Smooth muscle cell (in vitro differentiated cells): ENCODE data around the gene CDK6. TPM values are rescaled to one million over a fixed set of nuclear protein-coding genes. Genes with fewer than 3 reads are reported as not detected.

Experiments used
- DNase-seq: peaks from one replicate; lab custom pipeline; 2025; ENCODE audit not compliant: unreplicated experiment; lab: John Stamatoyannopoulos, UW
- H2AFZ ChIP-seq: fragments of 200-600 bp; sonication (generic); 2 replicates; pipeline ENCODE4 v1.6.0; 2016; ENCODE audit warnings: antibody characterized with exemption, low read depth, mild to moderate bottlenecking
- H3F3A ChIP-seq: fragments of 200-600 bp; sonication (generic); 2 replicates; pipeline ENCODE4 v1.6.0; 2017; ENCODE audit warnings: antibody characterized with exemption, low read depth
- H3K27ac ChIP-seq: fragments of 200-600 bp; sonication (generic); 2 replicates; pipeline ENCODE4 v1.5.1; 2016; ENCODE audit warnings: low read depth, mild to moderate bottlenecking
- H3K27me3 ChIP-seq: fragments of 200-600 bp; sonication (generic); 2 replicates; pipeline ENCODE4 v1.6.1; 2016; ENCODE audit warnings: low read depth, mild to moderate bottlenecking
- H3K36me3 ChIP-seq: fragments of 200-600 bp; sonication (generic); 2 replicates; pipeline ENCODE4 v1.5.1; 2016; ENCODE audit warnings: low read depth
- H3K4me1 ChIP-seq: fragments of 200-600 bp; sonication (generic); 2 replicates; pipeline ENCODE4 v1.5.1; 2016; ENCODE audit warnings: low read depth
- H3K4me2 ChIP-seq: fragments of 200-600 bp; sonication (generic); 2 replicates; pipeline ENCODE4 v1.6.0; 2016; ENCODE audit warnings: mild to moderate bottlenecking
- H3K4me3 ChIP-seq: fragments of 200-600 bp; sonication (generic); 2 replicates; pipeline ENCODE4 v1.5.1; 2016; ENCODE audit warnings: mild to moderate bottlenecking
- H3K79me2 ChIP-seq: fragments of 200-600 bp; sonication (generic); 2 replicates; pipeline ENCODE4 v1.6.0; 2016; ENCODE audit warnings: low read depth, mild to moderate bottlenecking
- H3K9ac ChIP-seq: fragments of 200-600 bp; sonication (generic); 2 replicates; pipeline ENCODE4 v1.6.0; 2016; ENCODE audit warnings: low read depth
- H3K9me3 ChIP-seq: fragments of 200-600 bp; sonication (generic); replicated peaks from 2 replicates; pipeline ENCODE4 v1.5.1; 2016; ENCODE audit warnings: low read depth
- H4K20me1 ChIP-seq: fragments of 200-600 bp; sonication (generic); 2 replicates; pipeline ENCODE4 v1.6.0; 2016; ENCODE audit warnings: low read depth
- CTCF ChIP-seq: fragments of 200-600 bp; sonication (generic); IDR thresholded peaks from 2 replicates; pipeline ENCODE4 v1.5.1; 2017; ENCODE audit warnings: borderline replicate concordance, mild to moderate bottlenecking, antibody characterized with exemption; ENCODE audit not compliant: insufficient read depth, poor library complexity, severe bottlenecking
- WGBS: methylation state at CpG from one replicate; pipeline ENCODE4 v1.1.7; 2016; ENCODE audit warnings: low lambda C conversion rate; 5-methylcytosine and 5-hydroxymethylcytosine counted together
- polyA plus RNA-seq: library from polyadenylated mRNA; unstranded; fragments of >200 nt; fragmentation: Nextera tagmentation; extraction: Ambion mirVana; gene quantifications from 2 replicates; pipeline ENCODE4 v1.2.1, GENCODE V29; 2016
- total RNA-seq: library from RNA; depleted of rRNA; stranded (reverse); fragments of >200 nt; gene quantifications from 2 replicates; pipeline ENCODE4 v1.2.3, GENCODE V29; 2014

The CDK6 gene
- total and polyA plus RNA-seq, 2 experiments from 2014 or later, result 34.2 to 99.2 TPM

DNA sequence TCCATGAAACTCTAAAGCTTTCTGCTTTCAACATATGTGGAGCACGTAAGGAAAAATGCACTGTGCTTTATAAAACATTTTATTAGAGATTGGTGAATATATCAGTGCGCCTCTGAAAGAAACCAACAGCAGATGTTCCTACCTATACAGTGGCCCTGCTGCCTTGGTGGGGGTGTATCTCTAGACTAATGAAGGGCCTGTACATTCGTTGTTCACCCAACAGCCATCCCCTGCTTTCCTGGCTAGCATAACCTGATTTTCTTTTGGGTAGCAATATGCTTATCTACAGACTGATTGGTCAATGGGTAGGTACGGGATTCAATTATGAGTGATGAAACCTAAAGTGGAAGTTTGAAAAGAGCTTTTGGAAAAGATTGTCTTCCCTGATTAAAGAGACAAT lies 126.5 kb downstream of the CDK6 start:
- no peak for TF ChIP-seq CTCF
- H3K27ac ChIP-seq, result no peak overlapping the region
- H4K20me1 ChIP-seq, result peaks cover 2% of the 10 kb centered on the region
- peaks cover 67% of the 10 kb centered on the region for H3K79me2 ChIP-seq
- no peak overlapping the region for H2AFZ ChIP-seq
- no peak overlapping the region for H3K4me2 ChIP-seq
- peaks cover 3% of the 10 kb centered on the region for H3K36me3 ChIP-seq
- DNase-seq, result no peak
- no peak overlapping the region for H3K9ac ChIP-seq
- H3K4me3 ChIP-seq, result no peak overlapping the region
- H3K27me3 ChIP-seq, result no peaks in the 10 kb centered on the region
- 90% methylated on average over 4 of the region's 4 CpGs for WGBS
- H3K9me3 ChIP-seq, result no peaks in the 10 kb centered on the region
- H3F3A ChIP-seq, result peaks cover 4% of the 10 kb centered on the region
- H3K4me1 ChIP-seq, result no peaks in the 10 kb centered on the region

- Histone ChIP-seq H3K36me3 (peaks cover 3% of the 10 kb centered on the region), H3K27ac (no peak overlapping the region), H2AFZ (no peak overlapping the region), H3K79me2 (peaks cover 67% of the 10 kb centered on the region), H3K9ac (no peak overlapping the region), H3K4me1 (no peaks in the 10 kb centered on the region), H3K4me3 (no peak overlapping the region), H3K27me3 (no peaks in the 10 kb centered on the region), H3F3A (peaks cover 4% of the 10 kb centered on the region), H4K20me1 (no peaks in the 10 kb centered on the region), H3K9me3 (no peaks in the 10 kb centered on the region), H3K4me2 (no peak overlapping the region)
- no peak for TF ChIP-seq CTCF
- WGBS, result 91% methylated on average over 2 of the region's 2 CpGs
- no peak for DNase-seq
These were observed 127.2 kb downstream of the CDK6 start for GRCh38 chr7:92709150-92709549.

- H3K79me2 ChIP-seq, result peaks cover 59% of the 10 kb centered on the region
- H4K20me1 ChIP-seq, result no peaks in the 10 kb centered on the region
- WGBS, result 84% methylated on average over 5 of the region's 5 CpGs
- H3K4me3 ChIP-seq, result no peak overlapping the region
- peaks cover 3% of the 10 kb centered on the region for H3K36me3 ChIP-seq
- DNase-seq, result no peak
- no peak overlapping the region for H2AFZ ChIP-seq
- no peak overlapping the region for H3K9ac ChIP-seq
- TF ChIP-seq CTCF, result no peak
- no peak overlapping the region for H3K4me2 ChIP-seq
- H3K27me3 ChIP-seq, result no peaks in the 10 kb centered on the region
- no peaks in the 10 kb centered on the region for H3K4me1 ChIP-seq
- H3K9me3 ChIP-seq, result no peaks in the 10 kb centered on the region
- peaks cover 4% of the 10 kb centered on the region for H3F3A ChIP-seq
- H3K27ac ChIP-seq, result peak overlapping the region; percentile 8
These were observed 128.0 kb downstream of the CDK6 start for GRCh38 chr7:92708111-92709042.

- no peak for TF ChIP-seq CTCF
- no peaks in the 10 kb centered on the region for H4K20me1 ChIP-seq
- DNase-seq, result no peak
- peaks cover 58% of the 10 kb centered on the region for H3K79me2 ChIP-seq
- H3K9me3 ChIP-seq, result no peaks in the 10 kb centered on the region
- H3K27me3 ChIP-seq, result no peaks in the 10 kb centered on the region
- no peaks in the 10 kb centered on the region for H3K4me1 ChIP-seq
- H3K4me3 ChIP-seq, result no peak overlapping the region
- no peak overlapping the region for H3K4me2 ChIP-seq
- H3K36me3 ChIP-seq, result peaks cover 3% of the 10 kb centered on the region
- 98% methylated on average over 3 of the region's 3 CpGs for WGBS
- no peak overlapping the region for H2AFZ ChIP-seq
- peak overlapping the region; percentile 8 for H3K27ac ChIP-seq
- H3K9ac ChIP-seq, result no peak overlapping the region
- H3F3A ChIP-seq, result peaks cover 4% of the 10 kb centered on the region
These were observed 128.9 kb downstream of the CDK6 start for GRCh38 chr7:92707435-92707834.
